Sigmoid colon (tissue), 4 donors: ENCODE data around the gene WNK2.

Source experiments
- CTCF ChIP-seq, 4 experiments: fragments of 450-650 bp in 3 of 4; fragments of 200-600 bp in 1 of 4; IDR thresholded peaks; one replicate each; pipeline ENCODE4 v1.5.1; 2016 to 2019; ENCODE audit warnings: antibody characterized with exemption in 4 of 4, mild to moderate bottlenecking in 3 of 4, moderate library complexity in 2 of 4
- POLR2A ChIP-seq, 2 donors: fragments of 450-650 bp; IDR thresholded peaks; one replicate each; pipeline ENCODE4 v1.6.1; 2016; ENCODE audit warnings: antibody characterized with exemption in 2 of 2, mild to moderate bottlenecking in 2 of 2, moderate library complexity in 2 of 2
- POLR2AphosphoS5 ChIP-seq, 4 donors: sonication (generic); formaldehyde crosslinking; IDR thresholded peaks; one replicate each; pipeline ENCODE4 v1.6.1; 2017; ENCODE audit warnings: antibody characterized with exemption in 4 of 4

- TF ChIP-seq CTCF (IDR thresholded peaks at IDR 0.05) (no peak), POLR2A (IDR thresholded peaks at IDR 0.05) (no peak), POLR2AphosphoS5 (IDR thresholded peaks at IDR 0.05) (peak in 3 of 4 donors; percentile 28 to 39 (median 32))
Measured at GRCh38 chr9:93205045-93205768, 21.3 kb downstream of the WNK2 start.
